NCI-H2081 treated with DMSO at 0.1 percent for 48 hours (cell line): Measurements from ENCODE around the gene PWWP2B.
"Not testable (repeated sequence)": the region's sequence is repeated elsewhere in the genome, so short reads cannot be mapped to it uniquely, and the experiment has no call there.

Source experiments
- DNase-seq: peaks from one replicate; lab custom pipeline; 2025; lab: John Stamatoyannopoulos, UW

Gene PWWP2B

DNA sequence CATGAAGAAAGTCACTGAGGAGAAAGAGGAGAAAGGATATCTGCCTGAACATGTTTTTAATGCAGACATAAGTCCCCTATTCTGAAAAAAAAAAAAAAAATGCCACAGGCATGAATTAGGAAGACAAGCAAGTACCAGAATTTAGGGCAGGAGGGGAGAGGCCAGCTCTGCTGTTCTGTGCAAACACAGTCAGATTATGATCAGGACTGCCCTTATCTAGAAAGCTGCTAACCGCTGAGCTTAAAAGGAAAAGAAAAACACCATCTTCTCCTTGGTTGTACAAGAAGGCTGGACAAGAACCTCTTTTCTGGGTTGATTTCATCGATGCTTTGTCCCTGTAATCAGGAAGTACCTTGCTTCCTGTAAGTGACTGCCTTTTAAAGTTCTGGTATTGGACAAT lies 15.3 kb upstream of the PWWP2B start:
- no peak for DNase-seq

DNA sequence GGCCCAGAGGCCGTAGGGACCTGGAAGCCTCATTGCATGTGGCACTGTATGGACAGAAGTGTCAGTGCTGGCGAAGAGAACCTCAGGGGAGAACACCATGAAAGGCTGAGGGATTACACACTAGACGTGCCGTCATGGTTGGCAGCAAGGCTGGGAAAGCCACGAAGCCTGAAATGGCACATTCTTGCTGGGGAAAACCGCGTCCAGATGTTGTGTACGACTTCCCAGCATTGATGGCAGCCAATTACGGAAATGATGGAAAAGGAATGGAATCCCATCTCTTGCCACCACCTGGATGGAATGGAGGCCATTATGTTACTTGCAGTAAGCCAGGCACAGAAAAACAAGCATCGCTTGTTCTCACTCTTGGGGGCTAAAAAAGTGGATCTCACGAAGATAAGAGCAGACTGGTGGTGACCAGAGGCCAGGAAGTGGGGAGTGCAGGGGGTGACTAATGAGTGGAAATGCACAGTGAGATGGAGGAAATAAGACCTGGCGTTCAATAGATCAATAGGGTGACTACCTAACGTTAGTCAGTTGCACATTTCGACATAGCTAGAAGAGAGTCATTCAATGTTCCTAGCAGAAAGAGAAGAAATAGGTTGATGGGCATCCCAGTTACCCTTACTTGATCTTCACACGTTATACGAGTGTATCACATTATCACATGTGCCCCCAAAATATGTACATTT lies 14.6 kb upstream of the PWWP2B start:
- DNase-seq: no peak

DNA sequence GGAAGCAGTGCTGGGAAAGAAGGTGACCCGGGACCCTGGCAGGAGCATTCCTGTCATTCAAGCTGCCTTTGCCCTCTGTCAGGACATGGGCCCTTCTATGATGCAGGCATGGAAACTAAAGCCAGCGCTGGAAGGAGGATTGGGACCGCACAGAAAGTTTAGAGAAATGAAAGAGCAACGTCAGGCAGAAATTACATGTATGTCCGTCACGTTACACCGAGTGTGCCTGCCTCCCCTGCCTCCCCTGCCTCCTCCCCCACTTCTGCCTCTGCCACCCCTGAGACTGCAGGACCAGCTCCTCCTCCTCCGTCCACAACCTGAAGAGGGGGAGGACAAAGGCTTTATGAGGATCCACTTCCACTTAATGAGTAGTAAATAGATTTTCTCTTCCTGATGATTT lies 13.9 kb upstream of the PWWP2B start:
- DNase-seq: no peak

DNA sequence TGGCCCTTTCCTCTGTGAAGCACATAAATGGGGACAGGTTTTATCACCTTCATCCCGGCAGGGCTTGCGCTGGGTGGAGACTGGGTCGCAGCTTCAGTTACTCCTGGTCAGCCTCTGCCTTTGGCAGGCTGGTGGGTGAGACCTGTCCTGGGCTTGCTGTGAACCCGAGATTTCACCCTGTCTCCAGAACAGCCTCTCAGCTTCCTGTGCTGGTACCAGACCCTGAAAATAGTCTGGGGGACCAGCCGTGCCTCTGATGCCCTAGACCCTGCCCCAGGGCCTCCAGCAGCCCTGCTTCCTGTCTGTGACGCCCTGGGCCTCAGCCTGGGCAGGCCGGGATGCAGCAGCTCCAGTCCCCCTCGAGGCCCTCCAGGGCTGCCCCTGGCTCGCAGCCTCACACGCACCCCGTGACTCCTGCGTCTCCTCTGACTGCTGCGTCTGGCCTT lies 13.2 kb upstream of the PWWP2B start:
- DNase-seq: no peak

DNA sequence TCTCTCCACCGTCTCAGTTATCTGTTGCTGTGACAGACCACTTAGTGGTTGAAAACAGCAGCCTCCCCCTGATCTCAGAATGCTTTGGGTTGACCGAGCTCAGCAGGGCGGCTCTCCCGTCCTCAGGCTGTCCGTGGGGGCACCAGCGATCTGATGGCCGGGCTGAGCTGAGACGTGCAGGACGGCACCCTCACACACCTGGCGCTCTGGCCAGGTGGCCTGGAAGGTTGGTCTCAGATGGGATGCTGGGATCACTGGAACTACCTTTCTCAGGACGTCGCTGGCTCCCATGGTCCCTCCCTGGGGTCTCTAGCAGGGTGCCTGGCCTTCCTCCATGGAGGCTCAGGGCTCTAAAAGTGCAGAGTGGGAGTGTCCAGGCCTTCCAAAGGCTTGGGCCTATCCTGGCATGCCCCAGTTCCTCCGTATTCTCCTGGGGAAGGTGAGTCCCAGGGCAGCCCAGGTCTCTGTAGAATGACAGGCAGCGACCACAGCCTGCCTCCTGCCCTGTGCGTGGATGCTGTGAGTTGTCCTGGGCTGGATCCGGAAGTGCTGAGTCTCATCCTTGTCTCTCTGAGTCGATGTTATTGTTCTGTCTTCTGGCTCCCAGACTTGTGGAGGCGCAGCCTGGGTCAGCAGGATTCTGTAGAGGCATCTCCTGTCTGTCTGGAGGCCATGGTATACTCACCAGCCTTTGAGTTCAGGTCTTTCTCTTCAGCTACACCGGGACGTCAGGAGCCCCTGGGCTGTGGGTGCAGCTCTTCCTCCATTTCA lies 12.2 kb upstream of the PWWP2B start:
- no peak for DNase-seq

DNA sequence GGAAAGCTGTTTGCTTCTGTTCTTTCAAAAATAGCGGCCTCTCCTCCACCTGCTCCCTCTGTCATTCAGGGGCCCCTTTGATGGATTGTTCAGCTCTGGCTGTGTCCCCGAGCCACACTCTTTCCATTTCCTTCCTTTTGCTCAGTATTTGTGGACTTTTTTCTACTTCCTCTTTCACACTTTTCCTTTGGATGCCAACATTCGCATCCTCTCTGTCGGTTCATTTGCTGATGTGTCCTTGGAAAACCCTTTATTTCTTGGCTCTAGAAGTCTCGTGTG lies 11.7 kb upstream of the PWWP2B start:
- DNase-seq: no peak

DNA sequence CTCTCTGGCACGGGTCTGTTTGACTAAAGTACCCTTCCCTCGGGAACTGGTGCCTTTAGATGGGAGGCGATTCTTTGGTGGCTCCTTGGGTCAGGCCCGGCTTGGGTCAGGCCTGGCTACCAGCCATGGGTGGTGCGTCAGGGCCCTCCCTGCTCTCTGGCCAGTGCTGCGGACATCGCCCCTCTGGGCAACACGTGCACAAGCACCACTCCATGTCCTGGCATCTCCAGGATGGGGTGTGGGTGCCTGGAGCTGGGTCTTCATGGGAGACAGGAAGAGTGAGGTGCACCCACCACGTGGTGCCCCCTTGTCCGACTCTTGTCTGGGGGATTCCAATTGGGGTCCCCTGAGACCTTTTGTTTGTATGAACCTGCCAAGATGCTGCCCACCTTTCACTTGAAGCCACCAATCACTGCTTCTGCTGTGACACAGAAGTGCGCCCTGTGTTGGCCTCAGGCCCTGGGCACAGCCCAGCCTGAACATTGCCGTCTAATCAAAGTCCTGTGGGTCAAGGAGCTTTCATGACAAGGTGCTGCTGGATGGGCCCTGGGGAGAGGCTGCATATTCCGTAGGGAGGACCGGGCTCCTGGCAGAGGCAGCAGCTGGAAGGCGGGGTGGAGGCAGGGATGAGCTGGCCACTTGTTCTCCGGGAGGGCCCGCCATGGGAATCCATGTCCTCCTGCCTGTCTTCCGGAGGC lies 11.1 kb upstream of the PWWP2B start:
- no peak for DNase-seq

DNA sequence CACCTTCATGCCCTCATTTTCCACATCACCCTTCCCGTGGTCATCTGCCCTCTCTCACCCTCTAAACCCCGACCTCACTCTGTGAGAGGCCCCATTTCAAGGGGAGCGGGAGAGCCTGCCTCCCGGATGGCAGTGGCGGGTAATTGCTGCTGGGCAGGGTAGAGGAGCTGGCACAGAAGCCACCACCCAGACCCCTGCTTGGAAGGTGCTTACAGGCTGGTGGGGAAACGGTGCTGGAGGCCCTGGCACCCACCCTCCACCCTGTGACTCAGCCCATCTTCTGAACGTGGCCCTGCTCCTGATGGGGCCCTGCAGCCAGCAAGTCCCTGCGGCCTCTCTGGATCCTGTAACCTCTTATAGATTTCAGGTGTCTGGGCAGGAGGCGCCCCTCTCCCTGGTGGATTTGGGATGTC lies 10.6 kb upstream of the PWWP2B start:
- no peak for DNase-seq

DNA sequence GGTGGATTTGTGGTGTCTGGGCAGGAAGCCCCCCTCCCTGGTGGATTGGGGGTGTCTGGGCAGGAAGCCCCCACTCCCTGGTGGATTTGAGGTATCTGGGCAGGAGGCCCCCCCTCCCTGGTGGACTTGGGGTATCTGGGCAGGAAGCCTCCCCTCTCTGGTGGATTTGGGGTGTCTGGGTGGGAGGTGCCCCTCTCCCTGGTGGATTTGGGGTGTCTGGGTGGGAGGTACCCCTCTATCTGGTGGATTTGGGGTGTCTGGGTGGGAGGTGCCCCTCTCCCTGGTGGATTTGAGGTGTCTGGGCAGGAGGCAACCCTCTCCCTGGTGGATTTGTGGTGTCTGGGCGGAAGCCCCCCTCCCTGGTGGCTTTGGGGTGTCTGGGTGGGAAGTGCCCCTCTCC lies 10.1 kb upstream of the PWWP2B start:
- not testable (repeated sequence) for DNase-seq

DNA sequence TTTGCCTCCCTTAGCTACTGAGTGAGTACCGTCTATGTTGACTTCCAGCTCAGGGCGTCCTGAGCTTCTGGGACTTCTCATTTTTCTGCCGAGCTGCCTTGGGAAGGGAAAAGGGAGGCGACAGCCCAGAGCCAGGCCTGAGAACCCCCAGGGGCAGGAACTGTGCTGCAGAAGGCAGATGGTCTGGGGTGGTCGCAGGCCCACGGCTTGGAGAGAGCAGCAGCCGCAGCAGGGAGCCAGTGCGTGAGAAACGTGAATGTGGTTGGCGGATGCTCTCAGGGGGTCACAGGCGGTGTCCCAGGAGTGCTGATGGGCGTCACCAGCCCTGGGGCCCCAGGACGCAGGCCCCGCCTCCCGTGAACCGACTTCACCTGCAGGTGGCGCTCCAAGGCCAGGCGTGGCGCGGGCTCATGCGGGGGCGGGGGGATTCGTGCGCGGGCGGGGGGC lies 9.2 kb upstream of the PWWP2B start:
- DNase-seq: no peak

DNA sequence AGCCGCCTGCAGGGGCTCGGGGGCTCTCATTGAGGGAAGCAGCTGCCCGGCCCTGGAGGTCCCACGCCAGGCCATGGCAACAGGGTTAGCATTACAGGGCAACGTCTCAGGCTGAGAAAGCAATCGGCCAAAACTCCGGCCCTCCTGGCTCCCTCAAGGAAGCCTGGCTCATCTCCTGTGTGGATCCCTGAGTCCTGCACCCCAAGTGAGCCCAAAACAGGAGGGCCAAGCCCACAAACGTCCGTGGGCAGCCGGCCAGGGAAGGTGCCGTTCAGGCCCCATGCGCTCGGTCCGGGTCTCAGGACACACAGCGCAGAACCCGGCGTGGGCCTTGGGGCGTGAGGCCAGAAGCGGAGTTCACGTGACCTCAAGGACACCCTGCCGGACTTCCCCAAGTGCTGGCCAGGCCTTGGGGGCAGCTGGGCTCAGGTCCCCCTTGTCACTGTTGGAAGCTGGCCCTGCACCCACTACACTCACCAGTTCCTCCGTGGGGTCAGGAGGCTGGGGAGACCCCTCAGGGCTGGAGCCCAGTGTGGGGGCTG lies 8.0 kb upstream of the PWWP2B start:
- DNase-seq: no peak

DNA sequence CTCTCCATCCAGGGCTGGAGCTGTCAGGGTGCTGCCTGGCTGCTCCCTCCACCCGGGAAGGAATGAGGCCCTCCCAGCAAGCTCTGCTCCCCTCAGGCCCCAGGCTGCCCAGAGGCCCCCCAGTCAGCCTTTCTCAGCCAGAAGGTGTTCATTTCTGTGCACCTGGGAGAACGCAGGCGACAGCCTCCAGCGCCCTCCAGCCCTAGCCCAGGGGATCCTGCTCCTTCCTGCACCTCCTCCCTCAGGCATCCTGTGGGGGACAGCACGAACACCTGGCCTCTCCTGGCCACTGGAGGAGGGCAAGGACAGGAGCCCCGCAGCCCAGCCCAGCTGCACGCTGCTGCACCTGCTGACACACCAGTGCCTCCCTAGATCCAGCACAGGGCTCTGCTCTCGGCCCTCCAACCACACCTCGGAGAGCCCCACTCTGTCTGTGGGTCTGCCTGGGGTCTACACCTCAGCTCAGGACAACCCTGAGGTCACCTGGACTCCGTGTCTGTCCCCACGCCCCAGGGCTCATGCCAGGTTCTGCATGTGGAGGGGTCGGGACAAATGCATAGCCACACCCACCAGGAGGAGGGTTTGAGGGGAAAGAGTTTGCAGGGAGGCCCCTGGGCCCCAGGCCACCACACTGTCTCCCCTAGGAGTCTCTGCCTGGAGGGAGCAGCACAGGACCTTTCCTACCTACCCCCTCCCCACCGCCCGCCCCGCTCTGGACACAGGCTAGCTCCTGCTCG lies 7.4 kb upstream of the PWWP2B start:
- DNase-seq: no peak

DNA sequence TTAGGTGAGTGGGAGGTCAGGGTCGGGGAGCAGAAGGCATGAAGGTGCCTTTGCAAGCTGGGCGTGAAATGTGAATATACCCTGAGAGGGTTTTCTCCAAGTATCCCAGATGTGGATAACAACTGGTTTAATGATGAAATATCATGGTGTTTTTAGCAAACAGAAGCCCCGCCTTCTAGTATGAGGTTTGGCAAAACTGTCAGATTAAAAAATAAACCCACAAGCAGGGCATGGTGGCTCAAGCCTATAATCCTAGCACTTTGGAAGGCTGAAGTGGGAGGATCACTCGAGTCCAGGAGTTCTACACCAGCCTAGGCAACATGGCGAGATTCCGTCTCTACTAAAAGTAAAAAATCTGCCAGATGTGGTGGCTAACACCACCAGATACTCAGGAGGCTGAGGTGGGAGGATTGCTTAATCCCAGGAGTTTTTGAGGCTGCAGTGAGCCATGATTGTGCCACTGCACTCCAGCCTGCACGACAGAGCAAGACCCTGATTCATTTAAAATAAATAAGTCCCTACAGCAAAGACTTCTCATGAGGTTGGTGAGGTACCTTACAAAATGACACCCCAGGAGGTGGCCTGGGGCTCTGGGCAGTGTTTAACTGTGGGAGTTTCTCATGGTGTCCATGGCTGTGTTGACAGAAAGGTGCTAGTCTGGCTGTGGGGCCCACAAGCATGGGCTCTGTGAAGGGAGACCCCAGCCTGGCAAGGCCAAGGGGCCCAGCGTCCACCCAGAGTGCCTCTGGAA lies 6.7 kb upstream of the PWWP2B start:
- DNase-seq: no peak

DNA sequence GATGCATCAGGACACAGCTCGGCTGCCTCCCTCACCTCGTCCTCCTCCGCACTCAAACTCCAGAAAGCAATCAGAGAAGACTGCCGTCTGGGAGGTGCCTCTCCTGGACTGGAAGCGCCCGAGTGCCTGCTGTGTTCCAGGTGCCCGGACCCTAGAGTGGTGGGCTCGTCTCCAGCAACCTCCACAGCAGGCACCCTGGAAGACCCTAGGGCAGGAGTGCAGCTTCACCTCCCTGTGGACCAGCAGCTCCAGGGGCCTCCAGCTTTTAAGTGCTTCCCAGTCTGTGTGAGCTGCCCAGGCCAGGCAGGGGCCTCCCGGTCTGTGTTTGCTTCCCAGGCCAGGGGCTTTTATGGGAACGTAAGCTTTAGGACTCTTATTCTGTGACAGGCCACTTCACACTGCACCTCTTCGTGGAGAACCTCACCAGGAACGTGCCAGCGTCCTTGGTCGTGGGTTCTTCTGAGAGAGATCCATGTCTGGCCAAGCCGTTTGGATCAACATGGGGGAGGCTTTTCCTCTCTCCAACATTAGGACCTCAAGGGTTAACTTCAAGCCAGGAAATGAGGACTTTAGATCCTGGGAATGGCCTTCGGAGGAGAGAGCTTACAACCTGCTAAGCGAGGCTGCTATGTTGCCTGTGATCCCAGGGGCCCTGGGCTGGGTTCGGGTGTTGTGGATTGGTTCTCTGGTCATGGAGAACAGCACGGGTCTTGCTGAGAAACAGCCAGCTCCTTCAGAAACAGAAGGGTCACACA lies 5.9 kb upstream of the PWWP2B start:
- DNase-seq: no peak

DNA sequence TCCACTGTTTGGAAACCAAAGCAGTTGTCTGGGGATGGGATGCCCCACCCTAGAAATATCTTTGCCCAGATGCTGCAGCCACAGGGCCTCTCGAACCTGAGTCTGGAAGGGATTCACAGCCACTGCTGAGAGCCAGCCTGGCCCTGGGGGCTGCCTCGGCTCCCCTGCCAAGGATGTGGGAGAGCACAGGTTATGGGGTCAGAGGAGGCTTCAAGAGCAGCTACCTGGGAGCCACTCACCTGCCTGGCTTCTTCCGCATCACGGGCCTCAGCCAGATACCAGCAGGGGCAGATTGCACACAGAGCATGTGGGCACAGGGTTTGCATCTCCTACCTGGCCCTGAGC lies 5.4 kb upstream of the PWWP2B start:
- no peak for DNase-seq

DNA sequence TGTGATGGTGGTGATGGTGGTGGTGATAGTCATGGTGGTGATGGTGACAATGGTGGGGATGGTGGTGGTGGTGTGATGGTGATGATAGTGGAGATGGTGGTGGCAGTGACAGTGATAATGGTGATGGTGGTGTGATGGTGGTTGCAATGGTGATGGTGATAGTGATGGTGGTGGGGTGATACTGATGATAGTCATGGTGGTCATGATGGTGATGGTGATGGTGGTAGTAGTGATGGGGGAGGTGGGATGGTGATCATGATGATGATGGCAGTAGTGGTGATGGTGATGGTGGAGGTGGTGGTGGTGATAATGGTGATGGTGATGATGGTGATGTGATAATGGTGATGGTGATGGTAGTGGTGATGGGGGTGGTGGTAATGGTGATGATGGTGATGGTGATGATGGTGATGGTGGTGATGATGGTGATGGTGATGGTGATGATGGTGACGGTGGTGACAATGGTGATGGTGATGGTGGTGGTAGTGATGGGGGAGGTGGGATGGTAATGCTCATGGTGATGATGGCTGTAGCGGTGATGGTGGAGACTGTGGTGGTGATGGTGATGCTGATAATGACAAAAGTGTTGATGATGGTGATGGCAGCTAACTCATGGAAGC lies 4.7 kb upstream of the PWWP2B start:
- DNase-seq: no peak

DNA sequence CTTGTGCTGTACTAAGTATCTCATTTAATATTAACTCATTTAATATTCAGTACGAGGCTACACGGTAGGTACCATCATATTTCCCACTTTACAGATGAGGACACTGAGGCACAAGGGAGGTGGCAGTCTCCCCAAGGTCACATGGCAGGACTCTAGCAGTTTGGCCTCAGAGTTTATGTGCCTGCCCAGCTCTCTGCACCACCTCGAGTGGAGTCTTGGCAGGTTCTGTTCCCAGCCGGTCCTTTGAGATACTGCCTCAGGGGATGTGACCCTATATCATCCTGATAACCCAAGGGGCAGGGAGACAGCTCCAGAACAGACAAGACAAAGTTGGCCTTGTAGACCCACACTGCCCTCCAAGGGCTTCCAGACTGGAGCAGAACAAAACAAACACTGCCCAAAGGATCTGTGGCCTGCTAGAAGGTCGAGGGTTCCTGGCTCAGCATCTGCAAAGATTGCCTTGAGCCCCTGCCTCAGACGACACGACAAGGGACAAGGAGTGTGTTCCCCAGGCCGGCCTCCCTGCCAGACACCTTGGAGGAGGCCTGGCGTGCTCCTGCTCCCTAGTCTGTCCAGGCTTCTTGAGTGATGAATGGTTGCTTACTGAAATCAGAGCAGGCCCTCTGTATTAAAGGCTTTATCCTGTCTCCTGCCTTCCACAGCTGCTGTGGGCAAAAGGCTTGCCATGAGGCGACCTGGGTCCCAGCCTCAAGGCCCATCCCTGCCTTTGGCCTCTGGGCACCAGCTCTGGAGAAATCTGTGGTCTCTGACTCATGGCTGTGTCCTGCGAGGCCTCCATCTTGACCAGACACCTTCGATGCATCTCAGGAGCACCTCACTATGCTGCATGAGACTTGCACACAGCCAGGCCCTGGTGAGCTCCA lies 3.9 kb upstream of the PWWP2B start:
- DNase-seq: no peak

DNA sequence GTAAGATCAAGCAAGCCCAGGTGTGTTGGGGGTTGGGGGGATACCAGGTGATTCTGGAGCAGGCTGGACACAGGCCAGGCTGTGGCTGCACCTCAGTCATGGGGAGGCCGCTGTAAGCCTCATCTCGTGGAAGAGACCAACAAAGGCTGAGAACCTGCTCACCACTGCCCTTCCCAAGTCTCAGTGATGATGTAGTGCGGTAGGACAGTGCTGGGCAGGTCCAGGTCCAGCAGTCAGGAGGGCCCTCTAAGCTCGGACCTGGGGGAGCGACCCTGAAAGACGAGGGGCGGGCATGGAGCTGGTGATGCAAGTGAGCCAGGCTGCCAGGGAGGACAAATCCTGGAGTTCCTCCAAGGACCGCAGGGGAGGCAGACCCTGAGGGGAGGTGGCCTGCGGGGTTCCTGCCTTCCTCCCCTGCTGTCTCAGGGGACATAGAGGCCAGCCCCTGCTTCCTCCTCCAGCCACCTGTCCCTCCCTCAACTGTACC lies 3.3 kb upstream of the PWWP2B start:
- DNase-seq: no peak

DNA sequence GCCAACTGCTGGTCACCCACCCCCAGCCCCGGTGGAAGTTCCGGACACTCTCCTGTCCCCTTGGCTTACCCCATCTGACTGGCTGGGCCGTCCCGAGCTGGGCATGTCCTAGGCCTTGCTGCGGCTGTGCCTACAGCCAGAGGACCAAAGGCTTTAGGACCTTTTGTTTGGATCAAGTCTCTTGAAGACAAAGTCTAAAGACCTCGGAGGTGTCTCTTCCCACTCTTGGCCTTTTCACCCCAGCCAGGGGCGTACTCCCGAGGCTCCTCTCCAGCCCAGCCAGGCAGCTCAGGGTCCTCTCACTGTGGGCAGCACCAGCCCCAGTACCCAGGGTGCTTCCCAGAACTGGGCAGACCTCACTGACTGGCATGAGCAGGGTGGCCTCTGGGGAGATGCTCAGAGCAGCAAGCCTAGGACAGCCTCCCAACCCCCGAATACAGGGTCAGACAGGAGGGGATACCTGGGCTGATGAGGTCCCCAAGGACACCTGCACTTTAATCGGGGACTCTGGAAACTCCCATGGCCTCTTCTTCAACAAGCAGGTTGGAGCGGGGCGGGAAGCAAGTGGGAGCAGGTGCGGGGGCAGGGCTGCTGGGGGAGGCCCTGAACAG lies 2.7 kb upstream of the PWWP2B start:
- no peak for DNase-seq
